Measurements from ENCODE around the gene VIPR1.

GRCh38 chr3:42525212-42525611 is 22.8 kb downstream of the VIPR1 start:
- TF ChIP-seq CTCF (IDR thresholded peaks at IDR 0.05) (no peak), POLR2AphosphoS5 (IDR thresholded peaks at IDR 0.05) (no peak), POLR2A (IDR thresholded peaks at IDR 0.05) (no peak)

All from sigmoid colon (tissue), 4 donors.